Left forelimb (tissue), 1 donor: Measurements from ENCODE around the gene PAN2.
"Not testable (repeated sequence)": the region's sequence is repeated elsewhere in the genome, so short reads cannot be mapped to it uniquely, and the experiment has no call there.

ENCODE experiments used
- DNase-seq: peaks from one replicate; pipeline ENCODE4 v3.0.0-alpha.2; 2018; ENCODE audit warnings: low spot score

PAN2 gene

GRCh38 chr12:56304872-56305590, 28.8 kb downstream of the PAN2 start:
- DNase-seq = no peak

- no peak for DNase-seq
Observed at GRCh38 chr12:56304276-56304675, 29.5 kb downstream of the PAN2 start.

GRCh38 chr12:56300644-56301464, 32.9 kb downstream of the PAN2 start:
- no peak for DNase-seq

GRCh38 chr12:56299853-56300643, 33.8 kb downstream of the PAN2 start, which contains the start of gene CS:
Gene CS (minus strand): TSS chr12:56300330. CDS start chr12:56300201, 129 bp downstream.
- DNase-seq = peak; percentile 98

- DNase-seq = no peak
Observed at GRCh38 chr12:56299308-56299852, 34.4 kb downstream of the PAN2 start.

GRCh38 chr12:56298828-56299227, 35.0 kb downstream of the PAN2 start:
- DNase-seq = no peak

- DNase-seq = no peak
Observed at GRCh38 chr12:56297400-56297799, 36.4 kb downstream of the PAN2 start.

GRCh38 chr12:56296295-56296694, 37.5 kb downstream of the PAN2 start:
- no peak for DNase-seq

GRCh38 chr12:56293795-56294194, 40.0 kb downstream of the PAN2 start:
- DNase-seq = no peak

- DNase-seq = no peak
Observed at GRCh38 chr12:56288705-56289387, 45.0 kb downstream of the PAN2 start.

- no peak for DNase-seq
Observed at GRCh38 chr12:56286044-56286830, 47.6 kb downstream of the PAN2 start.

GRCh38 chr12:56284263-56284662, 49.5 kb downstream of the PAN2 start:
- DNase-seq = not testable (repeated sequence)

- no peak for DNase-seq
Observed at GRCh38 chr12:56282579-56282978, 51.2 kb downstream of the PAN2 start.

- no peak for DNase-seq
Observed at GRCh38 chr12:56282030-56282429, 51.8 kb downstream of the PAN2 start.

GRCh38 chr12:56280849-56281248, 53.0 kb downstream of the PAN2 start:
- DNase-seq = no peak

- no peak for DNase-seq
Observed at GRCh38 chr12:56278905-56279304, 54.9 kb downstream of the PAN2 start.

GRCh38 chr12:56274299-56274698, 59.5 kb downstream of the PAN2 start:
- no peak for DNase-seq

GRCh38 chr12:56272468-56272867, 61.3 kb downstream of the PAN2 start:
- not testable (repeated sequence) for DNase-seq

- DNase-seq = no peak
Observed at GRCh38 chr12:56271031-56271430, 62.8 kb downstream of the PAN2 start.

GRCh38 chr12:56267443-56268071, 66.2 kb downstream of the PAN2 start:
- DNase-seq = no peak
